Lung (tissue), 12 donors: Measurements from ENCODE around the gene AUNIP. TPM values are rescaled to one million over a fixed set of nuclear protein-coding genes. Genes with fewer than 3 reads are reported as not detected.

Experiments
- ATAC-seq: fragments of 200-7000 bp; cut with Tn5 transposase; one replicate; pipeline ENCODE4 v1.9.1; 2020; ENCODE audit warnings: moderate number of reproducible peaks; ENCODE audit not compliant: insufficient read depth, low FRiP score
- DNase-seq, 3 donors: peaks; one replicate each; pipeline ENCODE4 v3.0.0-alpha.2; 2013 to 2017
- H3K27ac ChIP-seq, 2 donors: one replicate each; pipeline ENCODE4 v1.5.1; 2013; ENCODE audit warnings: mild to moderate bottlenecking in 2 of 2, moderate library complexity in 2 of 2, control low read depth in 1 of 2, inconsistent platforms in 1 of 2, low read depth in 1 of 2, low read length in 1 of 2
- H3K27me3 ChIP-seq, 3 donors: one replicate each; pipeline ENCODE4 v1.5.1; 2013; ENCODE audit warnings: low read length in 2 of 3; ENCODE audit not compliant: control insufficient read depth in 3 of 3, insufficient read depth in 3 of 3
- H3K36me3 ChIP-seq, 4 donors: one replicate each; pipeline ENCODE4 v1.5.1; 2013; ENCODE audit warnings: low read length in 4 of 4, mild to moderate bottlenecking in 1 of 4, moderate library complexity in 1 of 4; ENCODE audit not compliant: control insufficient read depth in 4 of 4, insufficient read depth in 4 of 4
- H3K4me1 ChIP-seq, 5 donors: one replicate each; pipeline ENCODE4 v1.5.1; 2013; ENCODE audit warnings: low read length in 5 of 5, mild to moderate bottlenecking in 2 of 5, moderate library complexity in 1 of 5; ENCODE audit not compliant: control insufficient read depth in 5 of 5, insufficient read depth in 5 of 5
- H3K4me3 ChIP-seq: one replicate; pipeline ENCODE4 v1.5.1; 2013; ENCODE audit warnings: mild to moderate bottlenecking, control low read depth, moderate library complexity
- H3K9ac ChIP-seq, 2 donors: one replicate each; pipeline ENCODE4 v1.5.1; 2013; ENCODE audit warnings: low read length in 2 of 2, control low read depth in 1 of 2; ENCODE audit not compliant: insufficient read depth in 1 of 2
- H3K9me3 ChIP-seq, 4 donors: one replicate each; pipeline ENCODE4 v1.5.1; 2013; ENCODE audit warnings: low read length in 3 of 4, mild to moderate bottlenecking in 1 of 4, moderate library complexity in 1 of 4; ENCODE audit not compliant: control insufficient read depth in 4 of 4, insufficient read depth in 3 of 4
- WGBS, 2 donors: extraction: QIAGEN DNeasy Blood & Tissue Kit; methylation state at CpG; one replicate each; pipeline ENCODE4 v1.1.7; 2013; 5-methylcytosine and 5-hydroxymethylcytosine counted together
- polyA plus RNA-seq, 2 donors: library from polyadenylated mRNA; stranded (reverse); fragments of 200-250 nt; gene quantifications; one replicate each; pipeline ENCODE4 v1.2.1, GENCODE V29; 2013
- total RNA-seq, 2 donors: library from RNA; depleted of rRNA in 1 of 2; stranded (reverse); fragments of >200 nt in 1 of 2; gene quantifications; one replicate each; pipeline ENCODE4 v1.2.1, GENCODE V29; 2014 to 2021
- TF ChIP-seq, protein P1 (sequence below): IDR thresholded peaks from 2 replicates; pipeline ENCODE4 v1.5.1; 2012; ENCODE audit warnings: mild to moderate bottlenecking; ENCODE audit errors: control extremely low read depth, extremely low read depth
- donor health status: control.
- donor health status: control.
- donor health status: Bipolar disorder and iron deficiency.
- donor health status: healthy.
- donor health status: DM: yes; HTN: yes; CAD: no.

AUNIP gene
- total and polyA plus RNA-seq, 4 donors, result 0.21 to 1.1 (median 0.29) TPM

- Histone ChIP-seq H3K9ac (no peak overlapping the region), H3K27me3 (no peaks in the 10 kb centered on the region), H3K4me3 (no peak overlapping the region), H3K9me3 (no peaks in the 10 kb centered on the region), H3K36me3 (peaks cover 0 to 46% (median 18%) of the 10 kb centered on the region in 4 donors), H3K27ac (no peak overlapping the region), H3K4me1 (peaks cover 0 to 7% (median 0%) of the 10 kb centered on the region in 5 donors)
- WGBS, 2 donors, result 82 to 89% methylated on average over 7 of the region's 7 CpGs
- TF ChIP-seq, protein P1, sequence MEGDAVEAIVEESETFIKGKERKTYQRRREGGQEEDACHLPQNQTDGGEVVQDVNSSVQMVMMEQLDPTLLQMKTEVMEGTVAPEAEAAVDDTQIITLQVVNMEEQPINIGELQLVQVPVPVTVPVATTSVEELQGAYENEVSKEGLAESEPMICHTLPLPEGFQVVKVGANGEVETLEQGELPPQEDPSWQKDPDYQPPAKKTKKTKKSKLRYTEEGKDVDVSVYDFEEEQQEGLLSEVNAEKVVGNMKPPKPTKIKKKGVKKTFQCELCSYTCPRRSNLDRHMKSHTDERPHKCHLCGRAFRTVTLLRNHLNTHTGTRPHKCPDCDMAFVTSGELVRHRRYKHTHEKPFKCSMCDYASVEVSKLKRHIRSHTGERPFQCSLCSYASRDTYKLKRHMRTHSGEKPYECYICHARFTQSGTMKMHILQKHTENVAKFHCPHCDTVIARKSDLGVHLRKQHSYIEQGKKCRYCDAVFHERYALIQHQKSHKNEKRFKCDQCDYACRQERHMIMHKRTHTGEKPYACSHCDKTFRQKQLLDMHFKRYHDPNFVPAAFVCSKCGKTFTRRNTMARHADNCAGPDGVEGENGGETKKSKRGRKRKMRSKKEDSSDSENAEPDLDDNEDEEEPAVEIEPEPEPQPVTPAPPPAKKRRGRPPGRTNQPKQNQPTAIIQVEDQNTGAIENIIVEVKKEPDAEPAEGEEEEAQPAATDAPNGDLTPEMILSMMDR, result no peak
- ATAC-seq (no peak), DNase-seq (no peak)
These were observed 49.3 kb downstream of the AUNIP start for GRCh38 chr1:25809929-25810328.

DNA sequence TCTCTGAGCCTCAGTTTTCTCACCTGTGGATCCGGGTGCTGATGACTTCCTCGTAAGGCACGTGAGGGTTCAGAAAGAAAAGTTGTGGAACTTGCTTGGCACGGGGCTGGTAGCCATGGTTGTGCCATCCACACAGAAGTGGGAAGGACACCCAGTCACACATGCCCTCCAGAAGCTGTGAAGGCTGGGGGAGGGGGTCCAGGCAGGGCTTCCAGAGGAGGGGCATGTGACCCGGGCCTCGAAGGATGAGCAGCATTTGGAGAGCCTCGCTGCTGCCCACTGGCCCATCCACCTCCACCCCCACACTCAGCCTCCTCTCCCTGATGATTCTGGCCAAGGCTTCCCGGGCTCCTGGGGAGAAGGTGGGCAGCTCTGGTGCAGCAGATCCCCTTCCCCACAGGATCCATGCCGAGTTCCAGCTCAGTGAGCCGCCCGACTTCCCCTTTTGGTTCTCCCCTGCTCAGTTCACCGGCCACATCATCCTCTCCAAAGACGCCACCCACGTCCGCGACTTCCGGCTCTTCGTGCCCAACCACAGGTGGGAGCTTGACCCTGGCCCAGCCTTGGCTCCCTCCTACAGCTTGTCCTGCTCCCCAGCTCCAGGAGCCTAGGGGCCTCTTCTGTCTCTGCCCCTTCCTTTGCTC is 49.9 kb downstream of the AUNIP start:
- H3K9ac ChIP-seq, result no peak overlapping the region
- H3K9me3 ChIP-seq, result no peaks in the 10 kb centered on the region
- no peak overlapping the region for H3K4me3 ChIP-seq
- peaks cover 0 to 42% (median 18%) of the 10 kb centered on the region in 4 donors for H3K36me3 ChIP-seq
- DNase-seq (no peak), ATAC-seq (no peak)
- WGBS, 2 donors, result 47 to 69% methylated on average over 18 of the region's 18 CpGs
- H3K4me1 ChIP-seq, result peaks cover 0 to 8% (median 0%) of the 10 kb centered on the region in 5 donors
- H3K27me3 ChIP-seq, result no peaks in the 10 kb centered on the region
- TF ChIP-seq, protein P1, result no peak
- H3K27ac ChIP-seq, result no peak overlapping the region

DNA sequence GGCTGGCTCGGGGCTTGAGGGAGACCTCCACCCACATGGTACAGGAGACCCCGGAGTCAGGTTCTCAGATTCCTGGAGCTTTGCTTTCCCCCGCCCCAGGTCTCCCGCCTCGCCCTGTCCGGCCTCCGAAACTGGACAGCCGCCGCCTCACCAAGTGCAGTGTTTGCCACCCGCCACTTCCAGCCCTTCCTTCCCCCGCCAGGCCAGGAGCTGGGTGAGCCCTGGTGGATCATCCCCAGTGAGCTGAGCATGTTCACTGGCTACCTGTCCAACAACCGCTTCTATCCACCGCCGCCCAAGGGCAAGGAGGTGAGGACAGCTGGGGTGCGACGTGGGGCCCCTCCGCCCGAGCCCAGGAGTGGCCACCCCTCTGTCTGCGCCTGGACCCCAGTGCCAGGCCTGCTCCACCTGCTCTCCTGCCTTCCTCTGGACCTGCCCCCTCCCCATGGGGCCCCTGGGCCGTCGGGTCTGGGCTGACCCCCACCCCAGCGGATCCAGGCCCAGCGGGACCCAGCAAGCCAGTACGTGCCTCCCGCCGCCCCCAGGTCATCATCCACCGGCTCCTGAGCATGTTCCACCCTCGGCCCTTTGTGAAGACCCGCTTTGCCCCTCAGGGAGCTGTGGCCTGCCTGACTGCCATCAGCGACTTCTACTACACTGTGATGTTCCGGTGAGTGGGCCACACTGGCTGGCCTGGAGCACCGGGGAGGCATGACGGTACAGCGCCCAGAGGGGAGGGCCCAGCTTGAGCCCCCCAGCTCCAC is 50.6 kb downstream of the AUNIP start:
- 90 to 97% methylated on average over 33 to 34 of the region's 34 CpGs for WGBS, 2 donors
- no peak overlapping the region for H3K27ac ChIP-seq
- no peaks in the 10 kb centered on the region for H3K9me3 ChIP-seq
- H3K27me3 ChIP-seq, result no peaks in the 10 kb centered on the region
- H3K4me3 ChIP-seq, result no peak overlapping the region
- DNase-seq (no peak), ATAC-seq (no peak)
- peaks cover 0 to 8% (median 0%) of the 10 kb centered on the region in 5 donors for H3K4me1 ChIP-seq
- peaks cover 0 to 35% (median 13%) of the 10 kb centered on the region in 4 donors for H3K36me3 ChIP-seq
- TF ChIP-seq, protein P1, result no peak
- H3K9ac ChIP-seq, result no peak overlapping the region
